Activated CD4-positive, CD25-positive, alpha-beta regulatory T cell treated with anti-CD3 and anti-CD28 coated beads, Interleukin-2, amount 50 U/mL, for 72 hours (primary cell): ENCODE data around the gene OST4.

Experiments used
- DNase-seq: peaks from one replicate; pipeline ENCODE4 v3.0.0; 2021

OST4 gene

GRCh38 chr2:27023740-27024139, 47.7 kb downstream of the OST4 start:
- no peak for DNase-seq

DNA sequence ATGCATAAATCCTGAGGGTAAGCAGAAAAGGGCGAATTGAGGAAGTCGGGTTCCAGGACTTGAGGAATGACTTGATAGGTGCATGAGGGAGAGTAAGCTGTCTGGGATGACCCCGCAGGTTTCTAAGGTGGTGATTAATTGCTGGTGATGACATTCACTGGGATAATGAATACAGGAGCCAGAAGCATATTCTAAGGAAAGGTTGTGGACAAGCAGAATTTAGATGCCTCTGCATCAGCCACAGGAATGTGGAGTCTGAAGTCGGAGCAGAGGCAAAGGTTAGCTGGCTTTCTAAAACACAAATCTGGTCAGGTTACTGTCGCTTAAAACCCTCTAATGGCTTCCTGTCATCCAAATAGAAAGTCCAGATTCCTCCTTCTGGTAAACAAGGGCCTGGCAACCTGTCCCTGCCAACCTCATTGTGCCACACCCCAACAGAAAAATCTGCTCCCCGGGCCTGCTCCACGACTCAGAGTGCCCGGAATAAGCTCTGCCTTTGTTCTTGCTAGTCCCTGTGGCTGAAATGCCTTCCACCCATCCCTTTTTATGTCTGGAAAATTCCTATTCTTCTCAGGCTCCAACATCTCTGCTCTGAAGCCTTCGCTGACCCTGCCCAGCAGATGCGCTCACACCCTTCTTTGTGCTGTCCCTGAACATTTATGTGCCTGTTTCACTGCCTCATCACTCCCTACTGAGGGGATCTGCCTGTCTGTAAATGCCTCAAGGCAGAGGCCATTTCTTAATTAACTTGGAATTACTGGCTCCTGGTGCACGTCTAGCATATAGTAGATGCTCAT, 50.0 kb downstream of the OST4 start:
- no peak for DNase-seq
